ENCODE results near the gene TEDC1. TPM values are rescaled to one million over a fixed set of nuclear protein-coding genes. Genes with fewer than 3 reads are reported as not detected.

The TEDC1 gene
- total RNA-seq, 1 donor from 2014 or later, result 12.3 TPM

GRCh38 chr14:105517096-105517495 lies 26.1 kb downstream of the TEDC1 start:
- DNase-seq (ENCODE audit: extremely low read depth, low read depth, low spot score), result no peak

GRCh38 chr14:105519946-105520698 lies 29.1 kb downstream of the TEDC1 start:
- no peak for DNase-seq (ENCODE audit: extremely low read depth, low read depth, low spot score)

- no peak for DNase-seq (ENCODE audit: extremely low read depth, low read depth, low spot score)
These were observed 34.3 kb downstream of the TEDC1 start for GRCh38 chr14:105525326-105525725.

GRCh38 chr14:105525861-105526775 lies 35.1 kb downstream of the TEDC1 start, which contains the start of gene TMEM121:
Gene TMEM121 (plus strand): TSS chr14:105526583. CDS start chr14:105528835, 2,252 bp downstream.
- no peak for DNase-seq (ENCODE audit: extremely low read depth, low read depth, low spot score)

GRCh38 chr14:105526776-105527380 lies 35.8 kb downstream of the TEDC1 start:
- no peak for DNase-seq (ENCODE audit: extremely low read depth, low read depth, low spot score)

- no peak for DNase-seq (ENCODE audit: extremely low read depth, low read depth, low spot score)
These were observed 36.4 kb downstream of the TEDC1 start for GRCh38 chr14:105527381-105527825.

GRCh38 chr14:105527826-105528585 lies 37.0 kb downstream of the TEDC1 start:
- DNase-seq (ENCODE audit: extremely low read depth, low read depth, low spot score), result no peak

- no peak for DNase-seq (ENCODE audit: extremely low read depth, low read depth, low spot score)
These were observed 37.7 kb downstream of the TEDC1 start for GRCh38 chr14:105528586-105529318.

GRCh38 chr14:105529319-105529568 lies 38.2 kb downstream of the TEDC1 start:
- no peak for DNase-seq (ENCODE audit: extremely low read depth, low read depth, low spot score)

- DNase-seq (ENCODE audit: extremely low read depth, low read depth, low spot score), result no peak
These were observed 38.7 kb downstream of the TEDC1 start for GRCh38 chr14:105529569-105530284.

GRCh38 chr14:105530285-105531087 lies 39.4 kb downstream of the TEDC1 start:
- DNase-seq (ENCODE audit: extremely low read depth, low read depth, low spot score), result no peak

- no peak for DNase-seq (ENCODE audit: extremely low read depth, low read depth, low spot score)
These were observed 40.2 kb downstream of the TEDC1 start for GRCh38 chr14:105531088-105531893.

- no peak for DNase-seq (ENCODE audit: extremely low read depth, low read depth, low spot score)
These were observed 41.0 kb downstream of the TEDC1 start for GRCh38 chr14:105531894-105532623.

- DNase-seq (ENCODE audit: extremely low read depth, low read depth, low spot score), result no peak
These were observed 41.7 kb downstream of the TEDC1 start for GRCh38 chr14:105532735-105533141.

GRCh38 chr14:105533391-105533790 lies 42.3 kb downstream of the TEDC1 start:
- no peak for DNase-seq (ENCODE audit: extremely low read depth, low read depth, low spot score)

GRCh38 chr14:105533811-105534498 lies 42.9 kb downstream of the TEDC1 start:
- no peak for DNase-seq (ENCODE audit: extremely low read depth, low read depth, low spot score)
